Heart left ventricle (tissue), 16 donors: ENCODE data around the gene TMEM217. TPM values are rescaled to one million over a fixed set of nuclear protein-coding genes. Genes with fewer than 3 reads are reported as not detected.
A peak's percentile ranks its signal among the peaks of the same experiment; 100 is the strongest.

Experiments used
- ATAC-seq, 4 donors: fragments of 200-7000 bp; cut with Tn5 transposase; one replicate each; pipeline ENCODE4 v1.9.1; 2020 to 2022; ENCODE audit warnings: moderate library complexity in 4 of 4, mild to moderate bottlenecking in 3 of 4, moderate number of reproducible peaks in 1 of 4
- DNase-seq, 5 donors: peaks; one replicate each; pipeline ENCODE4 v3.0.0-alpha.2; 2020
- H3K27ac ChIP-seq, 12 donors: fragments of 200-600 bp; sonication (generic) in 4 of 12; one replicate each; pipeline versions ENCODE4 v1.5.0 to v1.8.0; 2016 to 2022; ENCODE audit warnings: mild to moderate bottlenecking in 2 of 12
- H3K27me3 ChIP-seq, 9 donors: fragments of 200-600 bp; sonication (generic) in 2 of 9; one replicate each; pipeline versions ENCODE4 v1.5.1 to v1.8.0; 2016 to 2022; ENCODE audit warnings: mild to moderate bottlenecking in 3 of 9
- H3K36me3 ChIP-seq, 9 donors: fragments of 200-600 bp; sonication (generic) in 2 of 9; one replicate each; pipeline versions ENCODE4 v1.5.0 to v1.8.0; 2018 to 2022; ENCODE audit warnings: mild to moderate bottlenecking in 2 of 9
- H3K4me1 ChIP-seq, 12 donors: fragments of 200-600 bp; sonication (generic) in 4 of 12; one replicate each; pipeline versions ENCODE4 v1.5.0 to v1.8.0; 2016 to 2022; ENCODE audit warnings: mild to moderate bottlenecking in 3 of 12
- H3K4me3 ChIP-seq, 12 donors: fragments of 200-600 bp; sonication (generic) in 4 of 12; one replicate each; pipeline versions ENCODE4 v1.5.0 to v1.8.0; 2017 to 2022; ENCODE audit warnings: mild to moderate bottlenecking in 9 of 12, moderate library complexity in 4 of 12
- H3K9me3 ChIP-seq, 12 donors: fragments of 200-600 bp; sonication (generic) in 4 of 12; one replicate each; pipeline versions ENCODE4 v1.5.0 to v1.8.0; 2016 to 2022; ENCODE audit warnings: mild to moderate bottlenecking in 1 of 12
- POLR2A ChIP-seq, 2 donors: fragments of 450-650 bp; IDR thresholded peaks; one replicate each; pipeline ENCODE4 v1.6.1; 2017; ENCODE audit warnings: antibody characterized with exemption in 2 of 2, mild to moderate bottlenecking in 2 of 2, moderate library complexity in 2 of 2
- WGBS, 4 donors: extraction: QIAGEN DNeasy Blood & Tissue Kit in 2 of 4; methylation state at CpG; one replicate each; pipeline versions ENCODE4 v1.1.5 to v1.1.7; 2013 to 2018; 5-methylcytosine and 5-hydroxymethylcytosine counted together
- intact Hi-C, 10 donors: fragments of 100-400 bp; cut with DNase I; formaldehyde crosslinking; loops; one replicate each; pipeline versions ENCODE4 v1.11.1 to v1.14.2; 2022
- polyA plus RNA-seq, 2 donors: library from polyadenylated mRNA; stranded (reverse); fragments of 200-250 nt; gene quantifications; one replicate each; pipeline ENCODE4 v1.2.3, GENCODE V29; 2013
- total RNA-seq, 9 donors: library from RNA; depleted of rRNA in 2 of 9; stranded (reverse); fragments of >200 nt in 2 of 9; fragmentation: NEBNext Ultra II Directional in 3 of 9; extraction: Animal tissue kit (Norgen Biotek cat#: 25700) in 3 of 9; gene quantifications; one replicate each; pipeline versions ENCODE4 v1.1.0 to v1.2.4, GENCODE V29; 2016 to 2023
- TF ChIP-seq, protein P1 (sequence below), 12 donors: fragments of 200-600 bp; sonication (generic) in 4 of 12; IDR thresholded peaks; one replicate each; pipeline versions ENCODE4 v1.5.0 to v1.8.0; 2018 to 2022; ENCODE audit warnings: antibody characterized with exemption in 12 of 12, mild to moderate bottlenecking in 5 of 12
- donor health status: ischemic (EF 13 %, LVEDD 7.1; RV severe dilation, severe dysfunction).
- donor health status: healthy with polysubstance abuse.
- donor health status: DM: no; HTN: yes; CAD: no.
- donor health status: DM: no; HTN: no; CAD: no.
- donor health status: ischemic (EF 25% LVEDD 6.9; RV normal size, moderate dysfunction).
- donor health status: ischemic (EF 25% LVEDD 5.7; RV mildly dilated, moderate dysfunction).
- donor health status: healthy.
- donor health status: DM: yes; HTN: yes; CAD: no.
- donor health status: ischemic (EF 35%, LVEDD 5.7; RV mildly dilated, moderate dysfunction).
- donor health status: nonischemic (EF 11% LVEDD 7.7; RV severe dilation, severe dysfunction).
- donor health status: DM: yes; HTN: yes; CAD: no.
- donor health status: PGD.
- donor health status: ischemic (EF 29% LVEDD 5.4; RV normal size, mild dysfunction).
- donor health status: nonischemic (EF 23%, LVEDD 6.1; RV moderate dilation, normal function).

The TMEM217 gene
- total and polyA plus RNA-seq, 11 donors: 0.15 to 2.1 (median 0.65) TPM; not detected in 3

GRCh38 chr6:37177077-37177934, 80.6 kb downstream of the TMEM217 start:
- ATAC-seq (peak in 2 of 4 donors; percentile 26 to 55), DNase-seq (no peak)
- no peaks in the 10 kb centered on the region for H3K27me3 ChIP-seq
- peak overlapping the region in 1 of 12 donors; percentile 97 for H3K27ac ChIP-seq
- 60 to 75% (median 67%) methylated on average over 10 of the region's 10 CpGs for WGBS, 4 donors
- TF ChIP-seq, protein P1, sequence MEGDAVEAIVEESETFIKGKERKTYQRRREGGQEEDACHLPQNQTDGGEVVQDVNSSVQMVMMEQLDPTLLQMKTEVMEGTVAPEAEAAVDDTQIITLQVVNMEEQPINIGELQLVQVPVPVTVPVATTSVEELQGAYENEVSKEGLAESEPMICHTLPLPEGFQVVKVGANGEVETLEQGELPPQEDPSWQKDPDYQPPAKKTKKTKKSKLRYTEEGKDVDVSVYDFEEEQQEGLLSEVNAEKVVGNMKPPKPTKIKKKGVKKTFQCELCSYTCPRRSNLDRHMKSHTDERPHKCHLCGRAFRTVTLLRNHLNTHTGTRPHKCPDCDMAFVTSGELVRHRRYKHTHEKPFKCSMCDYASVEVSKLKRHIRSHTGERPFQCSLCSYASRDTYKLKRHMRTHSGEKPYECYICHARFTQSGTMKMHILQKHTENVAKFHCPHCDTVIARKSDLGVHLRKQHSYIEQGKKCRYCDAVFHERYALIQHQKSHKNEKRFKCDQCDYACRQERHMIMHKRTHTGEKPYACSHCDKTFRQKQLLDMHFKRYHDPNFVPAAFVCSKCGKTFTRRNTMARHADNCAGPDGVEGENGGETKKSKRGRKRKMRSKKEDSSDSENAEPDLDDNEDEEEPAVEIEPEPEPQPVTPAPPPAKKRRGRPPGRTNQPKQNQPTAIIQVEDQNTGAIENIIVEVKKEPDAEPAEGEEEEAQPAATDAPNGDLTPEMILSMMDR (IDR thresholded peaks at IDR 0.05): no peak
- TF ChIP-seq POLR2A (IDR thresholded peaks at IDR 0.05): no peak
- intact Hi-C loops: loop anchor here in 6 of 10 donors (5.0 to 10.0 kb wide), 3 partner anchors 150 to 293 kb away; partner anchors contain the start of gene C6orf89 (in 4 of the 6)
- no peaks in the 10 kb centered on the region for H3K9me3 ChIP-seq
- H3K4me3 ChIP-seq: no peak overlapping the region
- H3K36me3 ChIP-seq: peaks cover 0 to 42% (median 32%) of the 10 kb centered on the region in 9 donors
- H3K4me1 ChIP-seq: peaks cover 0 to 85% (median 5%) of the 10 kb centered on the region in 12 donors

DNA sequence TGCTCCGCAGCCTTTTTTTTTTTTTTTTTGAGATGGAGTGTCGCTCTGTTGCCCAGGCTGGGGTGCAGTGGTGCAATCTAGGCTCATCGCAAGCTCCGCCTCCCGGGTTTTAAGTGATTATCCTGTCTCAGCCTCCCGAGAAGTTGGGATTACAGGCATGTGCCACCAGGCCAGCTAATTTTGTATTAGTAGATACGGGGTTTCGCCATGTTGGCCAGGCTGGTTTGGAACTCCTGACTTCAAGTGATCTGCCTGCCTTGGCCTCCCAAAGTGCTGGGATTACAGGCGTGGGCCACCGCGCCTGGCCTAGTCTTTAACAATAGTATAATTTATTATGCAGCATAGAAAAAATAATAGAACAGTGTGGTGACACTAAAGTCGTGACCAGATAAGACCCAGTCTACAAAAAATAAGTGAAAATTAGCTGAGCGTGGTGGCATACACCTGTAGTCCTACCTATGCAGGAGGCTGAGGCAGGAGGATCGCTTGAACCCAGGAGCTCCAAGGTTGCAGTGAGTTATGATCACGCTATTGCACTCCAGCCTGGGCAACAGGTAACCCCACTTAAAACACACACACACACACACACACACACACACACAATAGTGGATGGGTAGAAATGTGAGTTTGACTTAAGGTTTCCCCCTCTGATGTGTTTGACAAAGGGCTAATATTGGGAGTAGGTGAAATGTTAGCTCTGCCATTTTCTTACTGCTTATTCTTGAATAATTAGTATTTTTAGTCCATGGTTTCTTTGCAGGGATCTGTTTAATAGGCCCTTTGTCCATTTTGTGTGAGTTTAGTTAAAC, 81.5 kb downstream of the TMEM217 start:
- Histone ChIP-seq H3K9me3 (no peaks in the 10 kb centered on the region), H3K27ac (peak overlapping the region in 1 of 12 donors; percentile 97), H3K27me3 (no peaks in the 10 kb centered on the region), H3K36me3 (peaks cover 0 to 49% (median 32%) of the 10 kb centered on the region in 9 donors), H3K4me1 (peaks cover 0 to 80% (median 10%) of the 10 kb centered on the region in 12 donors), H3K4me3 (peak overlapping the region in 1 of 12 donors; percentile 100)
- intact Hi-C loops: loop anchor here in 6 of 10 donors (5.0 to 10.0 kb wide), 3 partner anchors 149 to 292 kb away; partner anchors contain the start of gene C6orf89 (in 4 of the 6)
- TF ChIP-seq POLR2A (IDR thresholded peaks at IDR 0.05): no peak
- TF ChIP-seq, protein P1 (IDR thresholded peaks at IDR 0.05): no peak
- ATAC-seq (peak in 1 of 4 donors; percentile 5), DNase-seq (no peak)
- 96 to 97% (median 96%) methylated on average over 15 of the region's 15 CpGs for WGBS, 4 donors

DNA sequence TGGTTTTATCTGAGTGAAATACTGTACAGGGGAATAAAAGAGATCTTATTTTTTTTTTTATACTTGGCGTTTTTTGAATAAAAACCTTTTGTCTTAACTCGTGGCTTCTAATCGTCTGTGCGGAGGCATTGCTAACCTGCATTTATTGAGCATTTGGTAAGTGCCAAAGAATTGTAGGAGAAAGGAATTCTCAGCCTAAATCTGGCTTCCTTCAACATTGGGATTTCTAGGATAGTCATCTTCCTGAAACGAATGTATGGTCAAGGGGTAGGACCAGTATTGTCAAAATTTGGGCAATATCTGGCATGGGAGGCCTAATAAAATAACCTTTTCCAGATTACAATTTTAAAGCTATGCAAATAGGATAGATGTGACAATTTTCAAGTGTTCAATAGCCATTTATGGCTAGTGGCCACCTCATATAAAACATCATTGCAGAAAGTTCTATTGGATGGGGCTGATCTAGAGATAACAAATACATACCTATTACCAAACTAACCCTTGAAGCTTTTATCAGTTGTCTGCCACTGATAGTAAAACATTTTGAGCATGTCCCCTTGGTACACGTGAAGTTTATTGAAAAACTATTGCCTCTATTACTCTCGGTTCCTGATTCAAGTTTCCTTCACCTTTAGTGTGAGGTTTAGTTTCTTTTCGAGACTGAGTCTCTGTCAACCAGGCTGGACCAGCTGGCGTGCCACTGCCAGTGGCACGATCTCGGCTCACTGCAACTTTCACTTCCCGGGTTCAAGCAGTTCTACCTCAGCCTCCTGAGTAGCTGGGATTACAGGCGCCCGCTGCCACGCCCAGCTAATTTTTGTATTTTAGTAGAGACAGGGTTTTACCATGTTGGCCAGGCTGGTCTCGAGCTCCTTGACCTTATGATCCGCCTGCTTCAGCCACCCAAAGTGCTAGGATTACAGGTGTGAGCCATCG, 82.3 kb downstream of the TMEM217 start:
- Histone ChIP-seq H3K27me3 (no peaks in the 10 kb centered on the region), H3K4me3 (peak overlapping the region in 1 of 12 donors; percentile 100), H3K9me3 (no peaks in the 10 kb centered on the region), H3K36me3 (peaks cover 0 to 57% (median 32%) of the 10 kb centered on the region in 9 donors), H3K27ac (peak overlapping the region in 1 of 12 donors; percentile 97), H3K4me1 (peaks cover 0 to 71% (median 12%) of the 10 kb centered on the region in 12 donors)
- intact Hi-C loops: loop anchor here in 6 of 10 donors (5.0 to 10.0 kb wide), 3 partner anchors 148 to 291 kb away; partner anchors contain the start of gene C6orf89 (in 4 of the 6)
- 87 to 89% (median 88%) methylated on average over 18 of the region's 18 CpGs for WGBS, 4 donors
- TF ChIP-seq, protein P1 (IDR thresholded peaks at IDR 0.05): no peak
- TF ChIP-seq POLR2A (IDR thresholded peaks at IDR 0.05): no peak
- DNase-seq: no peak
- no peak for ATAC-seq
